Measurements from ENCODE around the gene CAMP. TPM values are rescaled to one million over a fixed set of nuclear protein-coding genes. Genes with fewer than 3 reads are reported as not detected.
A peak's percentile ranks its signal among the peaks of the same experiment; 100 is the strongest.

The CAMP gene
- total and polyA plus RNA-seq, 4 donors = 1.3 to 5.5 (median 1.7) TPM

- no peaks in the 10 kb centered on the region for H3K27me3 ChIP-seq (ENCODE audit: control insufficient read depth in 3 of 3, insufficient read depth in 3 of 3, low read length in 2 of 3)
- ATAC-seq (ENCODE audit: insufficient read depth, low FRiP score) (no peak), DNase-seq (no peak)
- H3K4me1 ChIP-seq (ENCODE audit: control insufficient read depth in 5 of 5, insufficient read depth in 5 of 5, low read length in 5 of 5) = peaks cover 0 to 2% (median 0%) of the 10 kb centered on the region in 5 donors
- H3K9me3 ChIP-seq (ENCODE audit: control insufficient read depth in 4 of 4, insufficient read depth in 3 of 4, low read length in 3 of 4) = no peaks in the 10 kb centered on the region
- no peak overlapping the region for H3K27ac ChIP-seq (ENCODE audit: low read depth in 1 of 2, low read length in 1 of 2)
- no peak for TF ChIP-seq CTCF (IDR thresholded peaks at IDR 0.05; ENCODE audit: control extremely low read depth, extremely low read depth)
- H3K9ac ChIP-seq (ENCODE audit: insufficient read depth in 1 of 2, low read length in 2 of 2) = no peak overlapping the region
- no peak overlapping the region for H3K4me3 ChIP-seq
- 88 to 98% methylated on average over 3 of the region's 3 CpGs for WGBS, 2 donors
- no peaks in the 10 kb centered on the region for H3K36me3 ChIP-seq (ENCODE audit: control insufficient read depth in 4 of 4, insufficient read depth in 4 of 4, low read length in 4 of 4)
These were observed 2.3 kb downstream of the CAMP start for GRCh38 chr3:48225587-48225986.

- no peak for ATAC-seq (ENCODE audit: insufficient read depth, low FRiP score)
- Histone ChIP-seq H3K36me3 (ENCODE audit: control insufficient read depth in 4 of 4, insufficient read depth in 4 of 4, low read length in 4 of 4) (no peaks in the 10 kb centered on the region), H3K9me3 (ENCODE audit: control insufficient read depth in 4 of 4, insufficient read depth in 3 of 4, low read length in 3 of 4) (no peaks in the 10 kb centered on the region), H3K27me3 (ENCODE audit: control insufficient read depth in 3 of 3, insufficient read depth in 3 of 3, low read length in 2 of 3) (no peaks in the 10 kb centered on the region), H3K4me1 (ENCODE audit: control insufficient read depth in 5 of 5, insufficient read depth in 5 of 5, low read length in 5 of 5) (peaks cover 0 to 2% (median 0%) of the 10 kb centered on the region in 5 donors), H3K4me3 (no peak overlapping the region), H3K9ac (ENCODE audit: insufficient read depth in 1 of 2, low read length in 2 of 2) (no peak overlapping the region), H3K27ac (ENCODE audit: low read depth in 1 of 2, low read length in 1 of 2) (no peak overlapping the region)
- TF ChIP-seq CTCF (IDR thresholded peaks at IDR 0.05; ENCODE audit: control extremely low read depth, extremely low read depth) = no peak
- DNase-seq = no peak
- WGBS, 2 donors = 21 to 35% methylated on average over 3 of the region's 3 CpGs
These were observed 3.6 kb downstream of the CAMP start for GRCh38 chr3:48226939-48227338.

- no peak for ATAC-seq (ENCODE audit: insufficient read depth, low FRiP score)
- no peak for DNase-seq
- no peak overlapping the region for H3K4me3 ChIP-seq
- no peaks in the 10 kb centered on the region for H3K27me3 ChIP-seq (ENCODE audit: control insufficient read depth in 3 of 3, insufficient read depth in 3 of 3, low read length in 2 of 3)
- no peak overlapping the region for H3K9ac ChIP-seq (ENCODE audit: insufficient read depth in 1 of 2, low read length in 2 of 2)
- H3K36me3 ChIP-seq (ENCODE audit: control insufficient read depth in 4 of 4, insufficient read depth in 4 of 4, low read length in 4 of 4) = no peaks in the 10 kb centered on the region
- WGBS, 2 donors = 71 to 88% methylated on average over 4 of the region's 4 CpGs
- H3K27ac ChIP-seq (ENCODE audit: low read depth in 1 of 2, low read length in 1 of 2) = no peak overlapping the region
- no peaks in the 10 kb centered on the region for H3K9me3 ChIP-seq (ENCODE audit: control insufficient read depth in 4 of 4, insufficient read depth in 3 of 4, low read length in 3 of 4)
- peaks cover 0 to 3% (median 0%) of the 10 kb centered on the region in 5 donors for H3K4me1 ChIP-seq (ENCODE audit: control insufficient read depth in 5 of 5, insufficient read depth in 5 of 5, low read length in 5 of 5)
- no peak for TF ChIP-seq CTCF (IDR thresholded peaks at IDR 0.05; ENCODE audit: control extremely low read depth, extremely low read depth)
These were observed 8.9 kb downstream of the CAMP start for GRCh38 chr3:48232232-48232631.

GRCh38 chr3:48232734-48233133 lies 9.4 kb downstream of the CAMP start:
- DNase-seq (peak; percentile 55 to 73 (median 73)), ATAC-seq (ENCODE audit: insufficient read depth, low FRiP score) (peak; percentile 83)
- Histone ChIP-seq H3K9me3 (ENCODE audit: control insufficient read depth in 4 of 4, insufficient read depth in 3 of 4, low read length in 3 of 4) (no peaks in the 10 kb centered on the region), H3K4me3 (no peak overlapping the region), H3K9ac (ENCODE audit: insufficient read depth in 1 of 2, low read length in 2 of 2) (no peak overlapping the region), H3K27me3 (ENCODE audit: control insufficient read depth in 3 of 3, insufficient read depth in 3 of 3, low read length in 2 of 3) (no peaks in the 10 kb centered on the region), H3K27ac (ENCODE audit: low read depth in 1 of 2, low read length in 1 of 2) (no peak overlapping the region), H3K36me3 (ENCODE audit: control insufficient read depth in 4 of 4, insufficient read depth in 4 of 4, low read length in 4 of 4) (no peaks in the 10 kb centered on the region), H3K4me1 (ENCODE audit: control insufficient read depth in 5 of 5, insufficient read depth in 5 of 5, low read length in 5 of 5) (peaks cover 0 to 7% (median 0%) of the 10 kb centered on the region in 5 donors)
- 22 to 23% methylated on average over 6 of the region's 6 CpGs for WGBS, 2 donors
- TF ChIP-seq CTCF (IDR thresholded peaks at IDR 0.05; ENCODE audit: control extremely low read depth, extremely low read depth) = peak; percentile 54

Data from lung (tissue), 12 donors.